GM19193 (cell line): ENCODE measurements around the gene BRF1.

ENCODE experiments used
- POLR2A ChIP-seq: IDR thresholded peaks from 4 replicates; pipeline ENCODE4 v1.6.1; 2011; ENCODE audit not compliant: insufficient read depth, insufficient read length; ENCODE audit errors: extremely low read depth

The BRF1 gene

GRCh38 chr14:105173145-105173544 is 127.7 kb downstream of the BRF1 start:
- TF ChIP-seq POLR2A = no peak

GRCh38 chr14:105172476-105172875 is 128.3 kb downstream of the BRF1 start:
- no peak for TF ChIP-seq POLR2A

GRCh38 chr14:105171004-105171673 is 129.7 kb downstream of the BRF1 start:
- no peak for TF ChIP-seq POLR2A

- TF ChIP-seq POLR2A = no peak
These were observed 130.8 kb downstream of the BRF1 start for GRCh38 chr14:105169776-105170655.

- no peak for TF ChIP-seq POLR2A
These were observed 131.8 kb downstream of the BRF1 start for GRCh38 chr14:105168979-105169507.

GRCh38 chr14:105168496-105168978 is 132.3 kb downstream of the BRF1 start, which contains the start of gene JAG2:
TSS of gene JAG2 (minus strand) at chr14:105168776. CDS start at chr14:105168420, 356 bp downstream.
- no peak for TF ChIP-seq POLR2A

- TF ChIP-seq POLR2A = no peak
These were observed 132.7 kb downstream of the BRF1 start for GRCh38 chr14:105168093-105168420.

GRCh38 chr14:105167303-105168092 is 133.3 kb downstream of the BRF1 start:
- no peak for TF ChIP-seq POLR2A

GRCh38 chr14:105166571-105167302 is 134.1 kb downstream of the BRF1 start:
- TF ChIP-seq POLR2A = no peak

GRCh38 chr14:105165761-105166485 is 134.9 kb downstream of the BRF1 start:
- no peak for TF ChIP-seq POLR2A

- no peak for TF ChIP-seq POLR2A
These were observed 135.6 kb downstream of the BRF1 start for GRCh38 chr14:105165134-105165704.

- TF ChIP-seq POLR2A = no peak
These were observed 137.6 kb downstream of the BRF1 start for GRCh38 chr14:105163040-105163742.

- TF ChIP-seq POLR2A = no peak
These were observed 138.2 kb downstream of the BRF1 start for GRCh38 chr14:105162669-105162979.

GRCh38 chr14:105161964-105162668 is 138.7 kb downstream of the BRF1 start:
- TF ChIP-seq POLR2A = no peak
